ENCODE measurements around the gene CLCF1.
A peak's percentile ranks its signal among the peaks of the same experiment; 100 is the strongest.

Gene CLCF1

GRCh38 chr11:67407688-67408163, 34.3 kb upstream of the CLCF1 start:
- Histone ChIP-seq H4K20me1 (ENCODE audit: control insufficient read depth, insufficient read depth, low read depth, low read length) (no peaks in the 10 kb centered on the region), H3K9me2 (replicated peaks; ENCODE audit: control insufficient read depth, low read length) (no peaks in the 10 kb centered on the region), H3K4me2 (ENCODE audit: low read length) (peak overlapping the region; percentile 80), H3K27ac (ENCODE audit: low read depth, low read length) (peak overlapping the region; percentile 96), H3F3A (ENCODE audit: control insufficient read depth, insufficient read depth) (peaks cover 26% of the 10 kb centered on the region), H3K36me3 (ENCODE audit: control insufficient read depth, low read length) (peaks cover 59% of the 10 kb centered on the region), H3K4me1 (ENCODE audit: control insufficient read depth, low read length) (peaks cover 92% of the 10 kb centered on the region), H3K9me3 (ENCODE audit: control insufficient read depth, insufficient read depth, low read length) (no peaks in the 10 kb centered on the region), H3K4me3 (ENCODE audit: low read length) (peak overlapping the region; percentile 93), H3K27me3 (ENCODE audit: control insufficient read depth, low read length) (no peaks in the 10 kb centered on the region), H3K79me2 (ENCODE audit: control insufficient read depth, low read length) (peaks cover 43% of the 10 kb centered on the region)
- TF ChIP-seq EZH2phosphoT487 (IDR thresholded peaks at IDR 0.05; ENCODE audit: borderline replicate concordance, low read length) (no peak), CTCF (IDR thresholded peaks at IDR 0.05; ENCODE audit: low read depth, low read length, poor library complexity, severe bottlenecking) (no peak)

- Histone ChIP-seq H3K79me2 (ENCODE audit: control insufficient read depth, low read length) (peaks cover 44% of the 10 kb centered on the region), H3K9me3 (ENCODE audit: control insufficient read depth, insufficient read depth, low read length) (no peaks in the 10 kb centered on the region)
- TF ChIP-seq EZH2phosphoT487 (IDR thresholded peaks at IDR 0.05; ENCODE audit: borderline replicate concordance, low read length) (no peak), CTCF (IDR thresholded peaks at IDR 0.05; ENCODE audit: low read depth, low read length, poor library complexity, severe bottlenecking) (peak; percentile 51)
Observed at GRCh38 chr11:67406969-67407687, 33.7 kb upstream of the CLCF1 start.

GRCh38 chr11:67406420-67406968, 33.1 kb upstream of the CLCF1 start:
- Histone ChIP-seq H4K20me1 (ENCODE audit: control insufficient read depth, insufficient read depth, low read depth, low read length) (no peaks in the 10 kb centered on the region), H3K27ac (ENCODE audit: low read depth, low read length) (peak overlapping the region; percentile 96), H3K79me2 (ENCODE audit: control insufficient read depth, low read length) (peaks cover 45% of the 10 kb centered on the region), H3K36me3 (ENCODE audit: control insufficient read depth, low read length) (peaks cover 59% of the 10 kb centered on the region), H3K9me3 (ENCODE audit: control insufficient read depth, insufficient read depth, low read length) (no peaks in the 10 kb centered on the region), H3K4me3 (ENCODE audit: low read length) (peak overlapping the region; percentile 93), H3F3A (ENCODE audit: control insufficient read depth, insufficient read depth) (peaks cover 30% of the 10 kb centered on the region), H3K27me3 (ENCODE audit: control insufficient read depth, low read length) (no peaks in the 10 kb centered on the region), H3K4me2 (ENCODE audit: low read length) (peak overlapping the region; percentile 80), H3K9me2 (replicated peaks; ENCODE audit: control insufficient read depth, low read length) (no peaks in the 10 kb centered on the region), H3K4me1 (ENCODE audit: control insufficient read depth, low read length) (peaks cover 88% of the 10 kb centered on the region)
- TF ChIP-seq EZH2phosphoT487 (IDR thresholded peaks at IDR 0.05; ENCODE audit: borderline replicate concordance, low read length): no peak
- no peak for TF ChIP-seq CTCF (IDR thresholded peaks at IDR 0.05; ENCODE audit: low read depth, low read length, poor library complexity, severe bottlenecking)

More at GRCh38 chr11:67406969-67407687, 33.7 kb upstream of the CLCF1 start:
- peaks cover 59% of the 10 kb centered on the region for H3K36me3 ChIP-seq (ENCODE audit: control insufficient read depth, low read length)
- no peaks in the 10 kb centered on the region for H3K27me3 ChIP-seq (ENCODE audit: control insufficient read depth, low read length)
- H3K4me3 ChIP-seq (ENCODE audit: low read length): peak overlapping the region; percentile 93
- peak overlapping the region; percentile 80 for H3K4me2 ChIP-seq (ENCODE audit: low read length)
- no peaks in the 10 kb centered on the region for H4K20me1 ChIP-seq (ENCODE audit: control insufficient read depth, insufficient read depth, low read depth, low read length)
- H3K4me1 ChIP-seq (ENCODE audit: control insufficient read depth, low read length): peaks cover 92% of the 10 kb centered on the region
- peak overlapping the region; percentile 96 for H3K27ac ChIP-seq (ENCODE audit: low read depth, low read length)
- peaks cover 28% of the 10 kb centered on the region for H3F3A ChIP-seq (ENCODE audit: control insufficient read depth, insufficient read depth)
- no peaks in the 10 kb centered on the region for H3K9me2 ChIP-seq (replicated peaks; ENCODE audit: control insufficient read depth, low read length)
